H9 (cell line): ENCODE data around the gene ZMPSTE24. TPM values are rescaled to one million over a fixed set of nuclear protein-coding genes. Genes with fewer than 3 reads are reported as not detected.

Source experiments
- DNase-seq: peaks from one replicate; pipeline ENCODE4 v3.0.0-alpha.2; 2017
- H2AFZ ChIP-seq: one replicate; pipeline ENCODE4 v1.6.1; 2013; ENCODE audit warnings: mild to moderate bottlenecking, low read length, control low read depth, moderate library complexity
- H2AK5ac ChIP-seq: 2 replicates; pipeline ENCODE4 v1.6.1; 2013; ENCODE audit warnings: low read length, control low read depth, mixed read lengths; ENCODE audit not compliant: insufficient read length
- H2BK120ac ChIP-seq: one replicate; pipeline ENCODE4 v1.6.1; 2013; ENCODE audit warnings: low read depth, mild to moderate bottlenecking, low read length, control low read depth, inconsistent platforms; ENCODE audit not compliant: poor library complexity, severe bottlenecking
- H2BK12ac ChIP-seq: 2 replicates; pipeline ENCODE4 v1.6.1; 2013; ENCODE audit warnings: low read length, control low read depth, mixed read lengths, low read depth; ENCODE audit not compliant: insufficient read length
- H2BK15ac ChIP-seq: 2 replicates; pipeline ENCODE4 v1.6.1; 2013; ENCODE audit warnings: low read depth, low read length, control low read depth
- H2BK20ac ChIP-seq: one replicate; pipeline ENCODE4 v1.6.1; 2013; ENCODE audit warnings: low read depth, mild to moderate bottlenecking, low read length, control low read depth, inconsistent platforms; ENCODE audit not compliant: poor library complexity, severe bottlenecking
- H2BK5ac ChIP-seq: 2 replicates; pipeline ENCODE4 v1.6.1; 2013; ENCODE audit warnings: low read length, control low read depth, mixed read lengths; ENCODE audit not compliant: insufficient read length
- H3K14ac ChIP-seq: 2 replicates; pipeline ENCODE4 v1.6.1; 2013; ENCODE audit warnings: low read length, control low read depth; ENCODE audit not compliant: insufficient read depth
- H3K18ac ChIP-seq: 2 replicates; pipeline ENCODE4 v1.6.1; 2013; ENCODE audit warnings: low read depth, mild to moderate bottlenecking, mixed read lengths, low read length, control low read depth; ENCODE audit not compliant: insufficient read length
- H3K23ac ChIP-seq: 2 replicates; pipeline ENCODE4 v1.6.1; 2013; ENCODE audit warnings: low read length, control low read depth, mixed read lengths, low read depth; ENCODE audit not compliant: insufficient read length
- H3K23me2 ChIP-seq: 2 replicates; pipeline ENCODE4 v1.6.1; 2013; ENCODE audit warnings: low read depth, mild to moderate bottlenecking, mixed read lengths, low read length, control low read depth; ENCODE audit not compliant: insufficient read length, poor library complexity, severe bottlenecking
- H3K27ac ChIP-seq: 2 replicates; pipeline ENCODE4 v1.5.1; 2013; ENCODE audit warnings: low read length, control low read depth, mixed read lengths, low read depth; ENCODE audit not compliant: insufficient read length
- H3K27me3 ChIP-seq: 2 replicates; pipeline ENCODE4 v1.6.1; 2013; ENCODE audit warnings: low read length, control low read depth, inconsistent platforms; ENCODE audit not compliant: insufficient read depth
- H3K4ac ChIP-seq: 2 replicates; pipeline ENCODE4 v1.6.1; 2013; ENCODE audit warnings: low read depth, mild to moderate bottlenecking, control low read depth, inconsistent platforms, low read length, moderate library complexity
- H3K4me1 ChIP-seq: 2 replicates; pipeline ENCODE4 v1.6.1; 2013; ENCODE audit warnings: low read length, control low read depth, inconsistent platforms; ENCODE audit not compliant: insufficient read depth
- H3K4me2 ChIP-seq: 2 replicates; pipeline ENCODE4 v1.6.1; 2013; ENCODE audit warnings: low read length, control low read depth, mixed read lengths; ENCODE audit not compliant: insufficient read length, insufficient read depth
- H3K56ac ChIP-seq: 2 replicates; pipeline ENCODE4 v1.6.1; 2013; ENCODE audit warnings: low read depth, mild to moderate bottlenecking, mixed read lengths, low read length, control low read depth; ENCODE audit not compliant: insufficient read length
- H3K79me1 ChIP-seq: 2 replicates; pipeline ENCODE4 v1.6.1; 2013; ENCODE audit warnings: low read depth, mild to moderate bottlenecking, moderate library complexity, low read length, control low read depth, inconsistent platforms; ENCODE audit not compliant: insufficient read depth, poor library complexity, severe bottlenecking
- H3K79me2 ChIP-seq: 2 replicates; pipeline ENCODE4 v1.6.1; 2013; ENCODE audit warnings: low read length, control low read depth, inconsistent platforms; ENCODE audit not compliant: insufficient read depth
- H3K9ac ChIP-seq: 2 replicates; pipeline ENCODE4 v1.6.1; 2013; ENCODE audit warnings: low read length, control low read depth, mixed read lengths; ENCODE audit not compliant: insufficient read length; ENCODE audit errors: extremely low read depth
- H3K9me3 ChIP-seq: one replicate; pipeline ENCODE4 v1.6.1; 2013; ENCODE audit warnings: low read depth, low read length, inconsistent platforms; ENCODE audit not compliant: control insufficient read depth
- H3T11ph ChIP-seq: one replicate; pipeline ENCODE4 v1.6.1; 2013; ENCODE audit warnings: mild to moderate bottlenecking, low read length, control low read depth, inconsistent platforms
- H4K20me1 ChIP-seq: one replicate; pipeline ENCODE4 v1.6.1; 2013; ENCODE audit not compliant: control insufficient read depth, insufficient read length, insufficient read depth
- H4K5ac ChIP-seq: 2 replicates; pipeline ENCODE4 v1.6.1; 2013; ENCODE audit warnings: low read depth, mild to moderate bottlenecking, mixed read lengths, low read length, control low read depth; ENCODE audit not compliant: insufficient read length
- H4K8ac ChIP-seq: replicated peaks from 2 replicates; pipeline ENCODE4 v1.6.1; 2013; ENCODE audit warnings: low read length, control low read depth, mixed read lengths, low read depth; ENCODE audit not compliant: insufficient read length
- H4K91ac ChIP-seq: 2 replicates; pipeline ENCODE4 v1.6.1; 2013; ENCODE audit warnings: low read depth, mild to moderate bottlenecking, moderate library complexity, mixed read lengths, low read length, control low read depth; ENCODE audit not compliant: insufficient read length
- H3K27ac Mint-ChIP-seq, 3 experiments: 2 replicates in 2 of 3; 3 replicates in 1 of 3; pipeline ENCODE4 v1.8.0; 2020 to 2021; ENCODE audit warnings: mixed read lengths in 3 of 3, mild to moderate bottlenecking in 1 of 3, moderate library complexity in 1 of 3
- H3K27me3 Mint-ChIP-seq: 2 replicates; pipeline ENCODE4 v1.8.0; 2021; ENCODE audit warnings: low read depth, mild to moderate bottlenecking, moderate library complexity, mixed read lengths
- H3K36me3 Mint-ChIP-seq, 3 experiments: 2 replicates in 2 of 3; 3 replicates in 1 of 3; pipeline ENCODE4 v1.8.0; 2020 to 2021; ENCODE audit warnings: low read depth in 3 of 3, mixed read lengths in 3 of 3; ENCODE audit not compliant: insufficient read depth in 1 of 3
- H3K4me1 Mint-ChIP-seq, 2 experiments: 2 replicates each; pipeline ENCODE4 v1.8.0; 2020; ENCODE audit warnings: mixed read lengths in 2 of 2
- H3K4me3 Mint-ChIP-seq, 2 experiments: 2 replicates in 1 of 2; 3 replicates in 1 of 2; pipeline ENCODE4 v1.8.0; 2020 to 2021; ENCODE audit warnings: mild to moderate bottlenecking in 2 of 2, mixed read lengths in 2 of 2, moderate library complexity in 1 of 2
- H3K9me3 Mint-ChIP-seq, 2 experiments: 2 replicates in 1 of 2; 3 replicates in 1 of 2; pipeline ENCODE4 v1.8.0; 2020; ENCODE audit warnings: mild to moderate bottlenecking in 2 of 2, mixed read lengths in 2 of 2, moderate library complexity in 1 of 2
- CTCF ChIP-seq: fragments of 200-600 bp; sonication (generic); conservative IDR thresholded peaks from 3 replicates; pipeline ENCODE4 v1.8.0; 2021; ENCODE audit warnings: antibody characterized with exemption, mild to moderate bottlenecking
- WGBS: extraction: QIAGEN DNeasy Blood & Tissue Kit; methylation state at CpG from one replicate; pipeline ENCODE4 v1.1.7; 2013; ENCODE audit warnings: missing lambda C conversion rate, low lambda C conversion rate, mixed read lengths; ENCODE audit not compliant: insufficient read length; ENCODE audit errors: extremely low coverage; 5-methylcytosine and 5-hydroxymethylcytosine counted together
- total RNA-seq: library from RNA; stranded (reverse); gene quantifications from 2 replicates; pipeline ENCODE4 v1.2.1, GENCODE V29; 2021

The ZMPSTE24 gene
- total RNA-seq, 1 experiment from 2014 or later, result 47.6 TPM

- Histone ChIP-seq H3K79me1 (no peaks in the 10 kb centered on the region), H3K23ac (no peak overlapping the region), H3K4me1 (peaks cover 4% of the 10 kb centered on the region; the same call in 1 of the 2 replicates), H2BK5ac (no peak overlapping the region), H4K5ac (no peak overlapping the region), H3K4ac (no peak overlapping the region), H3K4me2 (no peak overlapping the region), H4K20me1 (no peaks in the 10 kb centered on the region), H3K27me3 (peaks cover 35% of the 10 kb centered on the region; the same call in 1 of the 2 replicates), H2BK120ac (no peak overlapping the region), H3K9ac (no peak overlapping the region), H3K14ac (no peak overlapping the region), H2BK12ac (no peak overlapping the region), H3K23me2 (peaks cover 15% of the 10 kb centered on the region), H3K9me3 (no peaks in the 10 kb centered on the region), H3K18ac (no peak overlapping the region), H3K56ac (no peak overlapping the region), H3K79me2 (no peaks in the 10 kb centered on the region), H4K91ac (no peak overlapping the region), H2AK5ac (no peak overlapping the region), H2BK20ac (no peak overlapping the region), H3K27ac (no peak overlapping the region), H2AFZ (no peak overlapping the region), H3T11ph (no peak overlapping the region), H4K8ac (no peak overlapping the region), H2BK15ac (no peak overlapping the region)
- Mint-ChIP-seq H3K9me3 (no peaks in the 10 kb centered on the region), H3K36me3 (peaks cover 0 to 2% (median 0%) of the 10 kb centered on the region in 3 experiments; a peak in 1 of 7 replicates), H3K27me3 (peaks cover 71% of the 10 kb centered on the region), H3K4me1 (peaks cover 20 to 30% of the 10 kb centered on the region in 2 experiments), H3K27ac (no peak overlapping the region), H3K4me3 (peak overlapping the region; percentile 51 to 80)
- no CpG with 5 or more reads among the region's 9 CpGs for WGBS
- no peak for TF ChIP-seq CTCF
- DNase-seq, result no peak
Measured at GRCh38 chr1:40313958-40314720, 56.1 kb downstream of the ZMPSTE24 start.
